Left lobe of liver (tissue), 2 donors: Measurements from ENCODE around the gene HTR5A. TPM values are rescaled to one million over a fixed set of nuclear protein-coding genes. Genes with fewer than 3 reads are reported as not detected.
"Not testable (repeated sequence)": the region's sequence is repeated elsewhere in the genome, so short reads cannot be mapped to it uniquely, and the experiment has no call there.

Experiments
- ATAC-seq: fragments of 200-7000 bp; cut with Tn5 transposase; one replicate; pipeline ENCODE4 v1.9.1; 2020; ENCODE audit warnings: mild to moderate bottlenecking, moderate library complexity
- DNase-seq: peaks from one replicate; pipeline ENCODE4 v3.0.0-alpha.2; 2020; ENCODE audit warnings: low spot score
- total RNA-seq: library from RNA; stranded (reverse); gene quantifications from one replicate; pipeline ENCODE4 v1.2.1, GENCODE V29; 2021
- donor health status: DM: no; HTN: no; CAD: no; lungs with moderate emphysema.
- donor health status: DM: no; HTN: yes; CAD: no.

HTR5A gene
- total RNA-seq, result not detected

- DNase-seq (peak; percentile 78), ATAC-seq (peak; percentile 100)
Measured at GRCh38 chr7:155069992-155070751, at the start of gene HTR5A. Gene HTR5A (plus strand): TSS chr7:155070324. CDS start chr7:155070900, 576 bp downstream.

- no peak for DNase-seq
Measured at GRCh38 chr7:155020996-155021395, 49.1 kb upstream of the HTR5A start.

GRCh38 chr7:155021699-155022145 is 48.4 kb upstream of the HTR5A start:
- no peak for DNase-seq
- no peak for ATAC-seq

More at GRCh38 chr7:155020996-155021395, 49.1 kb upstream of the HTR5A start:
- no peak for ATAC-seq

- ATAC-seq, result no peak
- DNase-seq, result no peak
Measured at GRCh38 chr7:155027879-155028278, 42.2 kb upstream of the HTR5A start.

GRCh38 chr7:155032978-155033377 is 37.1 kb upstream of the HTR5A start:
- peak; percentile 35 for ATAC-seq
- DNase-seq, result no peak

GRCh38 chr7:155034495-155034894 is 35.6 kb upstream of the HTR5A start:
- not testable (repeated sequence) for DNase-seq, ATAC-seq

- ATAC-seq, result no peak
- no peak for DNase-seq
Measured at GRCh38 chr7:155038335-155038734, 31.8 kb upstream of the HTR5A start.

- DNase-seq (no peak), ATAC-seq (no peak)
Measured at GRCh38 chr7:155043756-155044155, 26.4 kb upstream of the HTR5A start.

- ATAC-seq, result no peak
- no peak for DNase-seq
Measured at GRCh38 chr7:155048006-155048405, 22.1 kb upstream of the HTR5A start.

- no peak for ATAC-seq
- DNase-seq, result no peak
Measured at GRCh38 chr7:155051355-155051754, 18.8 kb upstream of the HTR5A start.

GRCh38 chr7:155053002-155053401 is 17.1 kb upstream of the HTR5A start:
- DNase-seq (no peak), ATAC-seq (no peak)

GRCh38 chr7:155054761-155055160 is 15.4 kb upstream of the HTR5A start:
- no peak for ATAC-seq

GRCh38 chr7:155057076-155057475 is 13.0 kb upstream of the HTR5A start:
- ATAC-seq, result no peak

More at GRCh38 chr7:155054761-155055160, 15.4 kb upstream of the HTR5A start:
- DNase-seq, result no peak

GRCh38 chr7:155058896-155059295 is 11.2 kb upstream of the HTR5A start:
- ATAC-seq, result no peak
- no peak for DNase-seq

More at GRCh38 chr7:155057076-155057475, 13.0 kb upstream of the HTR5A start:
- DNase-seq, result no peak

- ATAC-seq, result no peak
- DNase-seq, result no peak
Measured at GRCh38 chr7:155059703-155060102, 10.4 kb upstream of the HTR5A start.

- DNase-seq (no peak), ATAC-seq (no peak)
Measured at GRCh38 chr7:155062411-155062810, 7.7 kb upstream of the HTR5A start.

GRCh38 chr7:155064186-155064585 is 5.9 kb upstream of the HTR5A start:
- no peak for DNase-seq

GRCh38 chr7:155066417-155066950 is 3.6 kb upstream of the HTR5A start:
- ATAC-seq, result no peak
- no peak for DNase-seq

More at GRCh38 chr7:155064186-155064585, 5.9 kb upstream of the HTR5A start:
- no peak for ATAC-seq

- no peak for ATAC-seq
- no peak for DNase-seq
Measured at GRCh38 chr7:155071121-155071651, 1.1 kb downstream of the HTR5A start.

- ATAC-seq (no peak), DNase-seq (no peak)
Measured at GRCh38 chr7:155071916-155072571, 1.9 kb downstream of the HTR5A start.

GRCh38 chr7:155073922-155074321 is 3.8 kb downstream of the HTR5A start:
- ATAC-seq (no peak), DNase-seq (no peak)

- ATAC-seq, result no peak
- no peak for DNase-seq
Measured at GRCh38 chr7:155084021-155084420, 13.9 kb downstream of the HTR5A start.
